SK-N-SH (cell line): ENCODE results near the gene VAPB. TPM values are rescaled to one million over a fixed set of nuclear protein-coding genes. Genes with fewer than 3 reads are reported as not detected.

Source experiments
- CTCF ChIA-PET: fragments of 300-600, 350-600 bp; formaldehyde crosslinking; extraction: SDS; loops from one replicate; lab custom pipeline; 2021; lab: Yijun Ruan, JAX
- POLR2A ChIA-PET: fragments of 350-600 bp; sonication (Branson Sonifier 250); formaldehyde crosslinking; extraction: SDS; loops from one replicate; lab custom pipeline; 2020; ENCODE audit warnings: antibody characterized with exemption, inconsistent platforms; lab: Yijun Ruan, JAX
- DNase-seq: peaks from one replicate; pipeline ENCODE4 v3.0.0; 2012
- H2AFZ ChIP-seq: fragments of 200-600 bp; sonication (generic); 2 replicates; pipeline ENCODE4 v1.8.1; 2016; ENCODE audit warnings: antibody characterized with exemption, mild to moderate bottlenecking, low read depth
- H3F3A ChIP-seq: fragments of 200-600 bp; sonication (generic); replicated peaks from 2 replicates; pipeline ENCODE3; 2016; ENCODE audit warnings: antibody characterized with exemption, mild to moderate bottlenecking; ENCODE audit not compliant: insufficient read depth
- H3K27ac ChIP-seq, 2 experiments: fragments of 200-500 bp in 1 of 2; fragments of 200-600 bp in 1 of 2; sonication (Bioruptor generic) in 1 of 2; sonication (generic), shearing (Covaris generic) in 1 of 2; 2 replicates each; pipeline versions ENCODE4 v1.5.1 to v1.6.1; 2014 to 2016; ENCODE audit warnings: low read depth in 2 of 2, inconsistent platforms in 1 of 2, low read length in 1 of 2, mild to moderate bottlenecking in 1 of 2, mixed read lengths in 1 of 2
- H3K27me3 ChIP-seq: fragments of 200-600 bp; sonication (generic), shearing (Covaris generic); 2 replicates; pipeline ENCODE4 v1.6.1; 2016; ENCODE audit warnings: mixed run types; ENCODE audit not compliant: insufficient read depth
- H3K36me3 ChIP-seq, 2 experiments: fragments of 200-500 bp in 1 of 2; fragments of 200-600 bp in 1 of 2; sonication (Bioruptor generic) in 1 of 2; sonication (generic) in 1 of 2; replicated peaks in 1 of 2; 2 replicates each; pipeline versions ENCODE3 to v1.5.1; 2014 to 2016; ENCODE audit warnings: low read length in 1 of 2, mild to moderate bottlenecking in 1 of 2; ENCODE audit not compliant: insufficient read depth in 2 of 2, control insufficient read depth in 1 of 2
- H3K4me1 ChIP-seq, 2 experiments: fragments of 200-500 bp in 1 of 2; fragments of 200-600 bp in 1 of 2; sonication (Bioruptor generic) in 1 of 2; sonication (generic), shearing (Covaris generic) in 1 of 2; 2 replicates each; pipeline versions ENCODE4 v1.5.1 to v1.6.1; 2014 to 2016; ENCODE audit warnings: low read depth in 1 of 2, low read length in 1 of 2, mixed run types in 1 of 2; ENCODE audit not compliant: insufficient read depth in 2 of 2, control insufficient read depth in 1 of 2
- H3K4me2 ChIP-seq: fragments of 200-600 bp; sonication (generic), shearing (Covaris generic); 2 replicates; pipeline ENCODE4 v1.6.1; 2017; ENCODE audit warnings: mixed run types
- H3K4me3 ChIP-seq, 2 experiments: fragments of 200-500 bp in 1 of 2; fragments of 200-600 bp in 1 of 2; sonication (Bioruptor generic) in 1 of 2; sonication (generic), shearing (Covaris generic) in 1 of 2; 2 replicates each; pipeline versions ENCODE4 v1.5.1 to v1.8.1; 2014 to 2016; ENCODE audit warnings: low read depth in 2 of 2, inconsistent platforms in 1 of 2, low read length in 1 of 2, mild to moderate bottlenecking in 1 of 2, mixed read lengths in 1 of 2, moderate library complexity in 1 of 2
- H3K79me2 ChIP-seq: fragments of 200-600 bp; sonication (generic); 2 replicates; pipeline ENCODE4 v1.8.1; 2017; ENCODE audit warnings: mild to moderate bottlenecking; ENCODE audit not compliant: insufficient read depth
- H3K9ac ChIP-seq: fragments of 200-600 bp; sonication (generic); 2 replicates; pipeline ENCODE4 v1.6.1; 2017; ENCODE audit warnings: mixed run types
- H3K9me2 ChIP-seq: fragments of 200-600 bp; sonication (generic); 2 replicates; pipeline ENCODE4 v1.6.1; 2017; ENCODE audit warnings: mixed run types
- H3K9me3 ChIP-seq: fragments of 200-600 bp; sonication (generic); 2 replicates; pipeline ENCODE4 v1.6.1; 2017; ENCODE audit warnings: mixed run types, mild to moderate bottlenecking, moderate library complexity
- H4K20me1 ChIP-seq: fragments of 200-600 bp; sonication (generic); 2 replicates; pipeline ENCODE4 v1.6.1; 2017; ENCODE audit warnings: mild to moderate bottlenecking, mixed run types; ENCODE audit not compliant: insufficient read depth
- CHD2 ChIP-seq: fragments of 150-350 bp; IDR thresholded peaks from 2 replicates; pipeline ENCODE4 v1.6.1; 2018; ENCODE audit warnings: low read length; ENCODE audit not compliant: partially characterized antibody
- ELF1 ChIP-seq: IDR thresholded peaks from 2 replicates; pipeline ENCODE4 v1.4.0; 2012
- EP300 ChIP-seq, 2 experiments: IDR thresholded peaks; 2 replicates each; pipeline versions ENCODE4 v1.4.0 to v1.6.1; 2012; ENCODE audit warnings: borderline replicate concordance in 1 of 2, low read depth in 1 of 2, low read length in 1 of 2
- FOSL2 ChIP-seq: IDR thresholded peaks from 2 replicates; pipeline ENCODE4 v1.4.0; 2012; ENCODE audit warnings: low read depth, mild to moderate bottlenecking, moderate library complexity, borderline replicate concordance
- GABPA ChIP-seq: IDR thresholded peaks from 2 replicates; pipeline ENCODE4 v1.4.0; 2012; ENCODE audit warnings: low read depth, mild to moderate bottlenecking
- MEF2A ChIP-seq: IDR thresholded peaks from 2 replicates; pipeline ENCODE4 v1.4.0; 2012; ENCODE audit warnings: low read depth, borderline replicate concordance
- NFIC ChIP-seq: IDR thresholded peaks from 2 replicates; pipeline ENCODE4 v1.4.0; 2012; ENCODE audit warnings: borderline replicate concordance
- POLR2AphosphoS5 ChIP-seq: IDR thresholded peaks from 2 replicates; pipeline ENCODE4 v1.6.1; 2012; ENCODE audit warnings: low read depth, low read length
- RCOR1 ChIP-seq: fragments of 150-350 bp; IDR thresholded peaks from 2 replicates; pipeline ENCODE4 v1.6.1; 2017; ENCODE audit warnings: antibody characterized with exemption, low read length
- RFX5 ChIP-seq: IDR thresholded peaks from 2 replicates; pipeline ENCODE4 v1.6.1; 2012; ENCODE audit warnings: mild to moderate bottlenecking, improper control_type of control experiment, low read length
- RXRA ChIP-seq: IDR thresholded peaks from 2 replicates; pipeline ENCODE4 v1.4.0; 2012; ENCODE audit warnings: low read depth, mild to moderate bottlenecking, borderline replicate concordance
- SMC3 ChIP-seq: IDR thresholded peaks from 2 replicates; pipeline ENCODE4 v1.6.1; 2012; ENCODE audit warnings: low read depth, low read length, improper control_type of control experiment
- TAF1 ChIP-seq: IDR thresholded peaks from 2 replicates; pipeline ENCODE4 v1.6.1; 2012; ENCODE audit warnings: low read depth, mild to moderate bottlenecking, low read length, moderate library complexity, borderline replicate concordance
- TEAD4 ChIP-seq: IDR thresholded peaks from 2 replicates; pipeline ENCODE4 v1.4.0; 2012; ENCODE audit warnings: mild to moderate bottlenecking, borderline replicate concordance; ENCODE audit not compliant: insufficient read depth
- WGBS: methylation state at CpG from one replicate; pipeline ENCODE4 v1.1.6; 2017; ENCODE audit warnings: low lambda C conversion rate; 5-methylcytosine and 5-hydroxymethylcytosine counted together
- polyA plus RNA-seq, 3 experiments: library from polyadenylated mRNA; depleted of rRNA; stranded (reverse); fragments of >200 nt; gene quantifications; 2 replicates each; pipeline ENCODE4 v1.2.3, GENCODE V29; 2012
- TF ChIP-seq, protein P1 (sequence below): fragments of 150-350 bp; IDR thresholded peaks from 2 replicates; pipeline ENCODE4 v1.6.1; 2017; ENCODE audit warnings: antibody characterized with exemption, low read length, low read depth, borderline replicate concordance
- TF ChIP-seq, protein P2 (sequence below): IDR thresholded peaks from 2 replicates; pipeline ENCODE4 v1.4.0; 2012; ENCODE audit warnings: low read depth
- TF ChIP-seq, protein P3 (sequence below): fragments of 150-350 bp; IDR thresholded peaks from 2 replicates; pipeline ENCODE4 v1.6.1; 2016; ENCODE audit warnings: mild to moderate bottlenecking, low read depth, low read length
- TF ChIP-seq, protein P4 (sequence below): fragments of 200-600 bp; sonication (generic); IDR thresholded peaks from 2 replicates; pipeline ENCODE4 v1.6.1; 2017; ENCODE audit warnings: antibody characterized with exemption, mild to moderate bottlenecking, moderate library complexity

Gene VAPB
- polyA plus RNA-seq, 1 of the 3 experiments (the other 2 are of a cell fraction): 16.9 TPM

DNA sequence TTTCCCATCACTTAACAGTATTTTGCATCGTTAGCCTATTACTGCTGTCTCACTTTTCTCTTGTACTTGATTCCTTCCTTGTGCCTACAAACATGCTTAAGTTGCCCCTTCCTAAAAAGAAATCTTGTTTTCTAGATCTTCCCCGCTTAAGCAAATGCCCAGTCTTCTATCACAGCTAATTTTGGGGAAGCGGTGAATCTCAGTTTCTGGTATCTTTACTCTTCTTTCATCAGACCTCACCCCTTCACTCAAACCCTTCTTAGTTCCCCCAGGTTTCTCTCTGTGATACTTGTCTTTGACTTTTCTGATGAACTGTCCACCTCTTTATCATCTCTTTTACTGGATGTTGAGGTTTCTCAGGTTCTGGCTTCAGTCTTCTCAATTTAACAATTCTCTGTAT lies 14.2 kb downstream of the VAPB start:
- WGBS: 86% methylated on average over 3 of the region's 3 CpGs
- Histone ChIP-seq H3K4me1 (peaks cover 0 to 19% of the 10 kb centered on the region in 2 experiments; a peak in 3 of 4 replicates), H3K4me3 (no peak overlapping the region), H3K36me3 (peaks cover 0 to 4% of the 10 kb centered on the region in 2 experiments), H4K20me1 (peaks cover 87% of the 10 kb centered on the region), H3F3A (peaks cover 24% of the 10 kb centered on the region)
- POLR2A ChIA-PET: no interaction called here
- CTCF ChIA-PET: interaction anchor here (1.0 kb wide), 1 partner anchor 18 kb away, joined by 3 read pairs; no protein-coding TSS in a partner anchor
- no peak for DNase-seq
- TF ChIP-seq TEAD4: no peak
- TF ChIP-seq, protein P1, sequence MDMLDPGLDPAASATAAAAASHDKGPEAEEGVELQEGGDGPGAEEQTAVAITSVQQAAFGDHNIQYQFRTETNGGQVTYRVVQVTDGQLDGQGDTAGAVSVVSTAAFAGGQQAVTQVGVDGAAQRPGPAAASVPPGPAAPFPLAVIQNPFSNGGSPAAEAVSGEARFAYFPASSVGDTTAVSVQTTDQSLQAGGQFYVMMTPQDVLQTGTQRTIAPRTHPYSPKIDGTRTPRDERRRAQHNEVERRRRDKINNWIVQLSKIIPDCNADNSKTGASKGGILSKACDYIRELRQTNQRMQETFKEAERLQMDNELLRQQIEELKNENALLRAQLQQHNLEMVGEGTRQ: no peak
- no peak for TF ChIP-seq CHD2
- TF ChIP-seq, protein P2, sequence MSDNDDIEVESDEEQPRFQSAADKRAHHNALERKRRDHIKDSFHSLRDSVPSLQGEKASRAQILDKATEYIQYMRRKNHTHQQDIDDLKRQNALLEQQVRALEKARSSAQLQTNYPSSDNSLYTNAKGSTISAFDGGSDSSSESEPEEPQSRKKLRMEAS: no peak
- TF ChIP-seq EP300 (IDR thresholded peaks at IDR 0.05; ENCODE audit: borderline replicate concordance in 1 of 2, low read depth in 1 of 2, low read length in 1 of 2): no peak
- TF ChIP-seq TAF1: no peak
- no peak for TF ChIP-seq POLR2AphosphoS5
- TF ChIP-seq SMC3: no peak
- no peak for TF ChIP-seq NFIC
- no peak for TF ChIP-seq RXRA
- TF ChIP-seq FOSL2: no peak
- TF ChIP-seq, all 33 proteins: peak for 0
- Histone ChIP-seq H2AFZ (no peak overlapping the region), H3K9ac (no peak overlapping the region), H3K27me3 (no peaks in the 10 kb centered on the region), H3K9me3 (no peaks in the 10 kb centered on the region), H3K4me2 (no peak overlapping the region), H3K9me2 (no peaks in the 10 kb centered on the region), H3K79me2 (peaks cover 99% of the 10 kb centered on the region), H3K27ac (no peak overlapping the region)

DNA sequence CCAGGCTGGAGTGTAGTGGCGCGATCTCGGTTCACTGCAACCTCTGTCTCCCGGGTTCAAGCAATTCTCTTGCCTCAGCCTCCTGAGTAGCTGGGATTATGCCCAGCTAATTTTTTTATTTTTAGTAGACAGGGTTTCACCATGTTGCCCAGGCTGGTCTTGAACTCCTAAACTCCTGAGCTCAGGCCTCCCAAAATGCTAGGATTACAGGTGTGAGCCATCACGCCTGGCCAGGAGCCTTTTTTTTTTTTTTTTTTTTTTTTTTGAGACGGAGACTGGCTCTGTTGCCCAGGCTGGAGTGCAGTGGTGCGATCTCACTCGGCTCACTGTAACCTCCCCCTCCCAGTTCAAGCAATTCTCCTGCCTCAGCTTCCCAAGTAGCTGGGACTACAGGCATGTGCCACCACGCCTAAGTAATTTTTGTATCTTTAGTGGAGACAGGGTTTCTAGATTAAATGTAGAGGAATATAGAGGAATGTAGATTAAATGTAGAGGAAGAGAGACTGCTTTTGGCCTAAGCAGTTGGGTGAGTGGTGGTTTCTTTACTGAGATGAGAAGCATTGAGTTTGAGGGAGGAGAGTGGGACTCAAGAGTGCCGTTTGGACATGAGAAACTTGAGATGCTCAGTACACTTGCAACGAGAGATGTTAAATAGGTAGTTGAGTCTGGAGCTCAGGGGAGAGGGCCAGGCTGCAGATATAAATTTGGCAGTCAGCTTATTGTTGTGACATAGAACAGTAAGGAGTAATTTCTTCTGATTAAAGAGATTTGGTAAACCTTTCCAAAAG lies 16.7 kb downstream of the VAPB start:
- peak overlapping the region in 1 of 2 experiments; percentile 56; a peak in 2 of 4 replicates for H3K27ac ChIP-seq
- no peak overlapping the region for H3K4me3 ChIP-seq
- peaks cover 99% of the 10 kb centered on the region for H3K79me2 ChIP-seq
- ChIA-PET CTCF (interaction anchor here (1.2 kb wide), 1 partner anchor 120 kb away, joined by 3 read pairs; no protein-coding TSS in a partner anchor), POLR2A (no interaction called here)
- H3K36me3 ChIP-seq: peaks cover 0 to under 1% of the 10 kb centered on the region in 2 experiments
- H2AFZ ChIP-seq: no peak overlapping the region
- no peak overlapping the region for H3K9ac ChIP-seq
- no peak overlapping the region for H3K4me2 ChIP-seq
- H3F3A ChIP-seq: peaks cover 24% of the 10 kb centered on the region
- H3K4me1 ChIP-seq: peaks cover 0 to 23% of the 10 kb centered on the region in 2 experiments; a peak in 3 of 4 replicates
- WGBS: 87% methylated on average over 11 of the region's 11 CpGs
- DNase-seq: no peak
- H3K9me2 ChIP-seq: no peaks in the 10 kb centered on the region
- H4K20me1 ChIP-seq: peaks cover 80% of the 10 kb centered on the region
- H3K9me3 ChIP-seq: no peaks in the 10 kb centered on the region
- H3K27me3 ChIP-seq: no peaks in the 10 kb centered on the region
- TF ChIP-seq ELF1 (no peak), SMC3 (no peak), MEF2A (no peak), RXRA (no peak), EP300 (IDR thresholded peaks at IDR 0.05; ENCODE audit: borderline replicate concordance in 1 of 2, low read depth in 1 of 2, low read length in 1 of 2) (no peak), GABPA (no peak), RCOR1 (no peak), TAF1 (no peak), RFX5 (no peak), TEAD4 (no peak)
- TF ChIP-seq, protein P2: no peak
- TF ChIP-seq, protein P3, sequence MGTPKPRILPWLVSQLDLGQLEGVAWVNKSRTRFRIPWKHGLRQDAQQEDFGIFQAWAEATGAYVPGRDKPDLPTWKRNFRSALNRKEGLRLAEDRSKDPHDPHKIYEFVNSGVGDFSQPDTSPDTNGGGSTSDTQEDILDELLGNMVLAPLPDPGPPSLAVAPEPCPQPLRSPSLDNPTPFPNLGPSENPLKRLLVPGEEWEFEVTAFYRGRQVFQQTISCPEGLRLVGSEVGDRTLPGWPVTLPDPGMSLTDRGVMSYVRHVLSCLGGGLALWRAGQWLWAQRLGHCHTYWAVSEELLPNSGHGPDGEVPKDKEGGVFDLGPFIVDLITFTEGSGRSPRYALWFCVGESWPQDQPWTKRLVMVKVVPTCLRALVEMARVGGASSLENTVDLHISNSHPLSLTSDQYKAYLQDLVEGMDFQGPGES: no peak
- TF ChIP-seq, protein P4, sequence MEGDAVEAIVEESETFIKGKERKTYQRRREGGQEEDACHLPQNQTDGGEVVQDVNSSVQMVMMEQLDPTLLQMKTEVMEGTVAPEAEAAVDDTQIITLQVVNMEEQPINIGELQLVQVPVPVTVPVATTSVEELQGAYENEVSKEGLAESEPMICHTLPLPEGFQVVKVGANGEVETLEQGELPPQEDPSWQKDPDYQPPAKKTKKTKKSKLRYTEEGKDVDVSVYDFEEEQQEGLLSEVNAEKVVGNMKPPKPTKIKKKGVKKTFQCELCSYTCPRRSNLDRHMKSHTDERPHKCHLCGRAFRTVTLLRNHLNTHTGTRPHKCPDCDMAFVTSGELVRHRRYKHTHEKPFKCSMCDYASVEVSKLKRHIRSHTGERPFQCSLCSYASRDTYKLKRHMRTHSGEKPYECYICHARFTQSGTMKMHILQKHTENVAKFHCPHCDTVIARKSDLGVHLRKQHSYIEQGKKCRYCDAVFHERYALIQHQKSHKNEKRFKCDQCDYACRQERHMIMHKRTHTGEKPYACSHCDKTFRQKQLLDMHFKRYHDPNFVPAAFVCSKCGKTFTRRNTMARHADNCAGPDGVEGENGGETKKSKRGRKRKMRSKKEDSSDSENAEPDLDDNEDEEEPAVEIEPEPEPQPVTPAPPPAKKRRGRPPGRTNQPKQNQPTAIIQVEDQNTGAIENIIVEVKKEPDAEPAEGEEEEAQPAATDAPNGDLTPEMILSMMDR: no peak
